Kasumi-1 (cell line): Measurements from ENCODE around the gene TUFM.
A peak's percentile ranks its signal among the peaks of the same experiment; 100 is the strongest.
"Not testable (repeated sequence)": the region's sequence is repeated elsewhere in the genome, so short reads cannot be mapped to it uniquely, and the experiment has no call there.

Experiments used
- DNase-seq, 2 experiments: peaks; one replicate each; lab custom pipeline; 2025; lab: John Stamatoyannopoulos, UW

TUFM gene

GRCh38 chr16:28838558-28838918 lies 7.6 kb downstream of the TUFM start:
- no peak for DNase-seq

- no peak for DNase-seq
Observed at GRCh38 chr16:28837672-28838557, 8.2 kb downstream of the TUFM start.

GRCh38 chr16:28836761-28837064 lies 9.4 kb downstream of the TUFM start:
- no peak for DNase-seq

GRCh38 chr16:28835864-28836760 lies 10.0 kb downstream of the TUFM start:
- DNase-seq: no peak

GRCh38 chr16:28834873-28835863 lies 11.0 kb downstream of the TUFM start:
- no peak for DNase-seq

GRCh38 chr16:28834349-28834748 lies 11.8 kb downstream of the TUFM start:
- no peak for DNase-seq

GRCh38 chr16:28830531-28830930 lies 15.6 kb downstream of the TUFM start:
- no peak for DNase-seq

GRCh38 chr16:28829747-28830146 lies 16.4 kb downstream of the TUFM start:
- DNase-seq: no peak

- DNase-seq: no peak
Observed at GRCh38 chr16:28826141-28826540, 20.0 kb downstream of the TUFM start.

- DNase-seq: no peak
Observed at GRCh38 chr16:28824717-28824973, 21.5 kb downstream of the TUFM start.

- DNase-seq: peak; percentile 70 to 79
Observed at GRCh38 chr16:28823873-28824716, 22.1 kb downstream of the TUFM start.

GRCh38 chr16:28823291-28823872 lies 22.8 kb downstream of the TUFM start:
- DNase-seq: no peak

- peak; percentile 47 to 68 for DNase-seq
Observed at GRCh38 chr16:28822520-28823290, 23.4 kb downstream of the TUFM start, which contains the start of gene ATXN2L. TSS of gene ATXN2L (plus strand) at chr16:28822999. CDS start at chr16:28823260, 261 bp downstream.

- no peak for DNase-seq
Observed at GRCh38 chr16:28821874-28822519, 24.2 kb downstream of the TUFM start.

GRCh38 chr16:28820546-28820945 lies 25.6 kb downstream of the TUFM start:
- DNase-seq: not testable (repeated sequence)

- no peak for DNase-seq
Observed at GRCh38 chr16:28820016-28820415, 26.1 kb downstream of the TUFM start.

- not testable (repeated sequence) for DNase-seq
Observed at GRCh38 chr16:28807445-28808120, 38.6 kb downstream of the TUFM start.

GRCh38 chr16:28802235-28803019 lies 43.7 kb downstream of the TUFM start:
- not testable (repeated sequence) for DNase-seq
